ENCODE results near the gene MICAL3. TPM values are rescaled to one million over a fixed set of nuclear protein-coding genes. Genes with fewer than 3 reads are reported as not detected.
A peak's percentile ranks its signal among the peaks of the same experiment; 100 is the strongest.
"Not testable (repeated sequence)": the region's sequence is repeated elsewhere in the genome, so short reads cannot be mapped to it uniquely, and the experiment has no call there.

The MICAL3 gene
- polyA plus RNA-seq, 3 donors from 2014 or later = 1.1 to 2.3 TPM; not detected in 1

DNA sequence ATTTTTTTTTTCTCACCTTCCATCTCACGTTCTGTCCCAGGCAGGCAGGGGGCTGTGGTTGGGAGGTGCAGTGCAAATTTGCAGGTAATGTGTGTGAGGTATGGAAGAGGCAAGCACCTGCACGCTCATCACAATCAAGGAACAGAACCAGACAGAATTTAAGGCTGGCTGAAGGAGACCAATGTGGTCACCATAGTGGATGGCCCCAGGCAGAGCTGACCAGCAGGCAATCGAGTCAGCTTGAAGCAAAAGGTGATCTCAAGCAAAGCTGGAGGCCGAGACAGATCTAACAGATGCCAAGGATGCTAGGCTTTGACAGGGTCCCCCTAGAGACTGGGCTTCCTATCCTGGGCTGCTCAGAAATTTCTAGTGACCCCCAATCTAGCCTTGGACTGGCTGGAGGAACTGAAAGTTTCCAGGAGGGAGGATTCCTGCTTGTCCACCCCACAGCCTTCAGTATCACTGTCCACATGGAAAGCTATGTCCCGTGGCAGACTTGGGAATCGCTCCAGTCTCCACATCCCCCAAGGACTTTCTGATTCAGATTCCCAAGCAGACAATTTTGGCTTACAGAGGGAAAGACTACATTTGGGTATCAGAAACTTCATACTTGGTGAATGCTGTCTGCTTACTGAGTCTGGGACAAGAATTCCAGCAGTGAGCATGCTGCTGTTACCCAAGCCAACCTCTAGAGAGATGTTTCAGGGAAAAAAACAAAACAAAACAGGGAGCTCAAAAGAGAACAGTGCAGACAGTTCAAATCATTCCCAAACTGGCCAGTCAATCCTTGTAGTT lies 9.0 kb upstream of the MICAL3 start:
- H3K4me3 Mint-ChIP-seq = no peak overlapping the region
- no peaks in the 10 kb centered on the region for H3K36me3 Mint-ChIP-seq
- peaks cover 0 to 2% (median 2%) of the 10 kb centered on the region in 3 donors for H3K27me3 Mint-ChIP-seq (ENCODE audit: low read depth in 3 of 3)
- H3K27ac Mint-ChIP-seq = no peak overlapping the region
- H3K9me3 Mint-ChIP-seq = no peaks in the 10 kb centered on the region
- H3K4me1 Mint-ChIP-seq = no peaks in the 10 kb centered on the region
- DNase-seq = no peak

DNA sequence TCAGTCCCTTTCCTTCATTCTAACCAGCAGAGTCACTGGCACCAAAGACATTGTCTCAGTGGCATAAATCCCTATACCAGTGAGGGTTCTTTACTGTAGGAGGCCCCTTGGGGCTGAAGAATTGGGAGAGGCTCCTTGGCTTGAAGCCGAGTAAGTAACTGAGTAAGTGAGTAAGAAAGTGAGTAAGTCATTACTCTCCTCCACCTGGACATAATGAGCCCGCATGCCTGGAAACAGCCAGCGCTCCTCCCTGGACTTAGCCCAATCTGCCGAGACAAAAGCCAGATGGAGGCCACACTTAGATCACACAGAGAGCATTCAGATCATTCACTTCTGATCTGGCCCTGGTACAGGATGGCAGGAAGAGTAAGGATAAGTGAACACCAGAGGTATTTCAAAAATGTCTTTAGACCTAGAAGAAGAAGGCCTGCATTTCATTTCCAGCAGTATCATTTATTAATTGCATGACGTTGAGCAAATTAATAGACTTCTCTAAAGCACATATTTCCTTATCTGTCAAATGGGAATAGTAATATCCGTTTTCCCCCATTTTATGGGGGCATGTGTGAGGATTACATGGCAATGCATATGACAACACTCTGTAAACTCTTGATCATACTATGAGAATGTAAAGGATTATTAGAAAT lies 8.2 kb upstream of the MICAL3 start:
- Mint-ChIP-seq H3K4me3 (no peak overlapping the region), H3K9me3 (no peaks in the 10 kb centered on the region)

DNA sequence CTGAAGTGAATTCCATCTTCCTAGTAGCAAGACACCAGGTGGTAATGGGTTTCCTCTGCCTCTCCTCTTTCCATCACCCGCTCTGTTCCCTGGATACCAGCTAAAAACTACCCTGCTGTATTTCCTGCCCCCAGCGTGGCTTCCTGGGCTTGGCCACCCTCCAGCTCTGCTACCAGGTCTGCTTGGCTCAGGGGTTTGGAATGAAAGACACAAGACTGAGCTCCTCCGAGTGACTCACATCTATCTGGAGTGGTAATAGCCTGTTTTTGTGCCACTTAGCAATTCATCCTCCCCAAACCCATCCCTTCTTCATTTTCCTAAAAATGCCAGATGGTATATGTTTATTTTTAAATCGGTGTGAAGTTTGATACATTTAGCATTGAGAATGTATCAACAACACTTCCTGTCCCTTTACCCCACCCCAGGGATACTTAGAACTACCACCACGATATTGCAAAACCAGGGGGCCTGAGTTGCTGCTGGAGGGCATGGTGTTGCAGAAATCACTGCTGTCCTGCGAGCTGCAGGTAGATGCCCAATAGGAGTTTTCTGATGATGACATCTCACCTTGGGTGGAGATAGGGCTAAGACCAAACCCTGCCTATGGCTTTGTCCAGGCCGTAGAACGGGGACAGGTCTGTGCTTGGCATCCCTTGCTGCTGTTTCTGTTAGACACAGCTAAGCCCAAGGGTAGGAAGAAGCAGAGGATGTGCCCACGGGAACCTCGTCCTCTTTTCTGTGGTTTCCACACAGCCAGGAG lies 7.5 kb upstream of the MICAL3 start:
- Mint-ChIP-seq H3K9me3 (no peaks in the 10 kb centered on the region), H3K27me3 (ENCODE audit: low read depth in 3 of 3) (peaks cover 0 to 2% (median 2%) of the 10 kb centered on the region in 3 donors), H3K27ac (no peak overlapping the region), H3K36me3 (no peaks in the 10 kb centered on the region), H3K4me3 (no peak overlapping the region), H3K4me1 (no peaks in the 10 kb centered on the region)
- DNase-seq = no peak

More for the DNA sequence above, 8.2 kb upstream of the MICAL3 start:
- Mint-ChIP-seq H3K27me3 (ENCODE audit: low read depth in 3 of 3) (peaks cover 0 to 2% (median 2%) of the 10 kb centered on the region in 3 donors), H3K4me1 (no peaks in the 10 kb centered on the region), H3K27ac (no peak overlapping the region), H3K36me3 (no peaks in the 10 kb centered on the region)
- DNase-seq = no peak

DNA sequence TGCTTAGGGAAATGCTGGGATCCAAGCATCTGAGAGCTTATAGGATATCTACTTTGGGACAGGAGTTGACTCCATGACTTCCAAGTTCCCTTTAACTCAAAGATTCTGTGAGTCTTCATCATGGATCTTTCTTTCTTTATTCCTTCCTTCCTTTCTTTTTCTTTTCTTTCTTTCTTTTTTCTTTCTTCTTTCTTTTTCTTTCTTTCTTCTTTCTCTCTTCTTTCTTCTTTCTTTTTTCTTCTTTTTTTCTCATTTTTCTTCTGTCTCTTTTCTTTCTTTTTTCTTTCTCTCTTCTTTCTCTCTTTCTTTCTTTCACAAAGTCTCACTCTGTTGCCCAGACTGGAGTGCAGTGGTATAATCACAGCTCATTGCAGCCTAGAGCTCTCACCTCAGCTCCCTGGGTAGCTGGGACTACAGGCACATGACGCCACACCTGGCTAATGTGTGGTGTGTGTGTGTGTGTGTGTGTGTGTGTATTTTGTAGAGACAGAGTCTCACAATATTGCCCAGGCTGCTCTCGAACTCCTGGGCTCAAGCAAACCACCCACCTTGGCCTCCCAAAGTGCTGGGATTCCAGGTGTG lies 5.4 kb upstream of the MICAL3 start:
- Mint-ChIP-seq H3K9me3 (no peaks in the 10 kb centered on the region), H3K27ac (no peak overlapping the region), H3K4me3 (no peak overlapping the region), H3K36me3 (no peaks in the 10 kb centered on the region), H3K27me3 (ENCODE audit: low read depth in 3 of 3) (peaks cover 0 to 14% (median 6%) of the 10 kb centered on the region in 3 donors), H3K4me1 (peaks cover 3 to 6% of the 10 kb centered on the region in 2 donors)
- no peak for DNase-seq

DNA sequence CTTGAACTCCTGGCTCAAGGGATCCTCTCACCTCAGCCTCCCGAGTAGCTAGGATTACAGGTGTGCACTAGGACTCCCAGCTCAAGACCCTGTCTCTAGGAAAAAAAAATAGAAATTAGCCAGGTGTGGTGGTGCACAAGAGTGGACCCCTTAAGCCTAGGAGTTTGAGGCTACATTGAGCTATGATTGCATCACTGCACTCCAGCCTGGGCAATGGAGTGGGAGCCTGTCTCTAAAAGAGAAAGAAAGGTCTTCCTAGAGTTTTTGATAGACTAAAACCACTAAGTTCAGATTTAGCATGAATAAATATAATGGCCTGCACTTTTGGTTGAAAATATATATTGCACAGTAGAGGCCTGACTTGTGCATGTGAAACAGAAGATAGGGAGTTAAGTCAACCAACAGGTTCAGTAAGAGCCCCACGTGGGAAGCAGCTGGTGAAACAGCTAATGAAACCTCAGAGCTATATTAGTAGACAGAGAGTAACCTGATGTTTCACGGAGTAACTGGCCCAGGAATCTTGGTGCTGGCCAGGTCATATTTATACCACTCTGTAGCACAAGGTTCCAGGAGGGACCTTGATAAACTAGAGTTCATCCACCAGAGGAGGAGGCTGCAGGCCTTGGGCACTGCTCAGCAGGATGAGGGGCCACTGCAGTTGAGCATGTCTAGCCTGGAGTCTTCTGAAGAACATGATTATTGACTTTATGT lies 4.6 kb upstream of the MICAL3 start:
- Mint-ChIP-seq H3K36me3 (no peaks in the 10 kb centered on the region), H3K27ac (no peak overlapping the region), H3K4me1 (peaks cover 7 to 11% of the 10 kb centered on the region in 2 donors), H3K4me3 (no peak overlapping the region), H3K9me3 (no peaks in the 10 kb centered on the region), H3K27me3 (ENCODE audit: low read depth in 3 of 3) (peaks cover 0 to 15% (median 9%) of the 10 kb centered on the region in 3 donors)
- no peak for DNase-seq

GRCh38 chr22:18025898-18026297 lies 1.5 kb upstream of the MICAL3 start:
- peaks cover 15% of the 10 kb centered on the region in 2 donors for H3K4me1 Mint-ChIP-seq
- H3K27me3 Mint-ChIP-seq (ENCODE audit: low read depth in 3 of 3) = peaks cover 0 to 16% (median 8%) of the 10 kb centered on the region in 3 donors
- H3K27ac Mint-ChIP-seq, H3K9me3 Mint-ChIP-seq, H3K36me3 Mint-ChIP-seq, H3K4me3 Mint-ChIP-seq, DNase-seq: not testable (repeated sequence)

DNA sequence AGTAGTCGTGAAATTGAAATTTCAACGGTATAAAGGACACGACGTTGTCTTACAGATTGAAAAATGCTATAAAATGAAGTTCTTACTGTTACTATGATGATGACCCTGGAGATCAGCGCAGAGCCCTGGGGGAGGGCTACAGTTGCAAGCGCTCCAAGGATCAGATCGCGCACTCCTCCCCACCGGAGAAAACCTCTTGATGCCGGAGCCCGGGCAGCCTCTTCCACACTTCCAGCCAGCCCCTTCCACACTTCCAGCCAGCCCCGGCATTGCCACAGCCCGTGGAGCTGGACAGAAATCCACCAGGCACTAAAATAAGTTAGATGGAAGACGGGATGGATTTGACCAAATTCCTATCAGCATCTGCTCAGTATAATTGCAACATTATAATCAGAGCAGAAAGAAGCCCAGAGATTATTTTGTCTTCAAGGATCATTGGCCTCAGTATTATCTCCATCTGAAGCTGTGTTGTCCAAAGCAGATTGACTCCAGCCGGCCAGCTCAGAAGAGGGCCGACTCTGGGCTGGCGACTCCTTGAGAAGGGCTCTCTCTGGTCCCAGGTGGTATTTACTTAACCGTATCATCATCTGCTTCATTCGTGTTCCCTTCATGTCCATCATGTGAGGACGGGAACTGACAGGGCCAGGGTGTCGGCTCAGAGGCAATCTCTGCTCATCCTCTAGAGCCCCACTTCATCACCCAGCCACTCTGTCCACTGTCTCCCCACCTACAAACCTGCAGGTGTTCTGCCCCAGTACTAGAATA lies 777 bp upstream of the MICAL3 start:
- Mint-ChIP-seq H3K27me3 (ENCODE audit: low read depth in 3 of 3) (peaks cover 0 to 18% (median 8%) of the 10 kb centered on the region in 3 donors), H3K4me3 (peak overlapping the region; percentile 56 to 88 (median 78)), H3K27ac (no peak overlapping the region), H3K9me3 (no peaks in the 10 kb centered on the region), H3K36me3 (no peaks in the 10 kb centered on the region), H3K4me1 (peaks cover 15% of the 10 kb centered on the region in 2 donors)
- DNase-seq = no peak

GRCh38 chr22:18023509-18024275 lies 669 bp downstream of the MICAL3 start:
- H3K27ac Mint-ChIP-seq = no peak overlapping the region

DNA sequence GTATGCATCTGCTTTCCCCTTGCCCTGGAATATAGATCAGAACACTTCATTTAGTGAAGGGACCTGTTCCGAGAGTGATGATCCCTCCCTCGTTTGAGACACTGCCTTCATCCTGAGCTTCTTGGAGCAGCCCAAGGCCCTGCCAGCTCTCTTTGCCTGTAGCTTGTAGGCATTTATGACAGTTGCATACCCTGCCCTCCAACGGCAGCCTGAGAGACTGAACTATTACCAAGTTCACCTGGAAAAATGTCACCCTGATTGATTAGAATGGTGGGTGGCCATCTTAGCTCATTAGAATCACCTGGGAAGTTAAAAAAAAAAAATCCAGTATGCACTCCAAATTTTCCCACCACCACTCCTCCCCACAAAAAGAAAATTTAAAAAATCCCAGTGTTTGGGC lies 1.5 kb downstream of the MICAL3 start:
- no peak for DNase-seq
- Mint-ChIP-seq H3K4me1 (peaks cover 15% of the 10 kb centered on the region in 2 donors), H3K27ac (no peak overlapping the region), H3K9me3 (no peaks in the 10 kb centered on the region), H3K36me3 (no peaks in the 10 kb centered on the region), H3K27me3 (ENCODE audit: low read depth in 3 of 3) (peaks cover 0 to 18% (median 8%) of the 10 kb centered on the region in 3 donors), H3K4me3 (peak overlapping the region; percentile 1 to 93 (median 32))

More at GRCh38 chr22:18023509-18024275, 669 bp downstream of the MICAL3 start:
- H3K27me3 Mint-ChIP-seq (ENCODE audit: low read depth in 3 of 3) = peaks cover 0 to 18% (median 8%) of the 10 kb centered on the region in 3 donors
- peak in 1 of 3 donors; percentile 10 for DNase-seq
- H3K4me1 Mint-ChIP-seq = peaks cover 15% of the 10 kb centered on the region in 2 donors
- H3K9me3 Mint-ChIP-seq = no peaks in the 10 kb centered on the region
- H3K36me3 Mint-ChIP-seq = no peaks in the 10 kb centered on the region
- peak overlapping the region; percentile 80 to 93 (median 86) for H3K4me3 Mint-ChIP-seq

GRCh38 chr22:18021431-18021830 lies 2.9 kb downstream of the MICAL3 start:
- H3K4me1 Mint-ChIP-seq = peaks cover 15% of the 10 kb centered on the region in 2 donors
- H3K36me3 Mint-ChIP-seq = no peaks in the 10 kb centered on the region
- no peak overlapping the region for H3K4me3 Mint-ChIP-seq
- H3K9me3 Mint-ChIP-seq = no peaks in the 10 kb centered on the region
- no peak for DNase-seq
- peaks cover 0 to 18% (median 8%) of the 10 kb centered on the region in 3 donors for H3K27me3 Mint-ChIP-seq (ENCODE audit: low read depth in 3 of 3)
- H3K27ac Mint-ChIP-seq = no peak overlapping the region

- Mint-ChIP-seq H3K4me1 (peaks cover 15% of the 10 kb centered on the region in 2 donors), H3K27me3 (ENCODE audit: low read depth in 3 of 3) (peaks cover 0 to 13% (median 8%) of the 10 kb centered on the region in 3 donors)
- DNase-seq, H3K4me3 Mint-ChIP-seq, H3K9me3 Mint-ChIP-seq, H3K27ac Mint-ChIP-seq, H3K36me3 Mint-ChIP-seq: not testable (repeated sequence)
Measured at GRCh38 chr22:18020743-18021142, 3.6 kb downstream of the MICAL3 start.

GRCh38 chr22:18013947-18014346 lies 10.4 kb downstream of the MICAL3 start:
- Mint-ChIP-seq H3K4me3 (no peak overlapping the region), H3K4me1 (no peaks in the 10 kb centered on the region), H3K27ac (no peak overlapping the region), H3K36me3 (no peaks in the 10 kb centered on the region), H3K9me3 (no peaks in the 10 kb centered on the region), H3K27me3 (ENCODE audit: low read depth in 3 of 3) (no peaks in the 10 kb centered on the region)
- DNase-seq = no peak
